GM18508 (cell line): ENCODE results near the gene PDK2.
"Not testable (repeated sequence)": the region's sequence is repeated elsewhere in the genome, so short reads cannot be mapped to it uniquely, and the experiment has no call there.

ENCODE experiments used
- ATAC-seq: cut with Tn5 transposase; IDR thresholded peaks from one replicate; pipeline ENCODE4 v1.9.1; 2021; ENCODE audit warnings: moderate number of reproducible peaks; ENCODE audit not compliant: insufficient read depth, unreplicated experiment

The PDK2 gene

DNA sequence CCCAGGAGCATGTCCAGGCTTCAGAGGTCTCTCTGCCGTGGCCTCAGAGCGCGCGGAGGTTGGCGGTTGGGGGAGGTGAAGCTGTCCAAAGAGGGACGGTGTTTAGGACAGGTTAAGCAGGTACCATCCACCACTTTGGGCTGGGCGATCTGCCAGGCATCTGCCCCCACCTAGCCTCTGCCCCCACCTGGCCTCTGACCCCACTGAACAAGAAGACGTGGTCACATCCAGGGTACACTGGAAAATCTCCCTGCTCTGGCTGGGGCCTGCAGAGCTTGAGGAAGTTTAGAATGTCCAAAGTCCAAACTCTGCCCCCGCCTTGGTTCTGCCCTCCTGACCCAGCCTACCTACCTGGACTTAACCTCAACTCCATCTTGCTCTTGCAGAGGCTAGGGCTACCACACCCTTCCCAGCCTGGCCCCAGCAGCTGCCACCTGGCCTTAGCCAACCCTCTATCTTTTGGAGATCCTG, 37.6 kb upstream of the PDK2 start:
- no peak for ATAC-seq

DNA sequence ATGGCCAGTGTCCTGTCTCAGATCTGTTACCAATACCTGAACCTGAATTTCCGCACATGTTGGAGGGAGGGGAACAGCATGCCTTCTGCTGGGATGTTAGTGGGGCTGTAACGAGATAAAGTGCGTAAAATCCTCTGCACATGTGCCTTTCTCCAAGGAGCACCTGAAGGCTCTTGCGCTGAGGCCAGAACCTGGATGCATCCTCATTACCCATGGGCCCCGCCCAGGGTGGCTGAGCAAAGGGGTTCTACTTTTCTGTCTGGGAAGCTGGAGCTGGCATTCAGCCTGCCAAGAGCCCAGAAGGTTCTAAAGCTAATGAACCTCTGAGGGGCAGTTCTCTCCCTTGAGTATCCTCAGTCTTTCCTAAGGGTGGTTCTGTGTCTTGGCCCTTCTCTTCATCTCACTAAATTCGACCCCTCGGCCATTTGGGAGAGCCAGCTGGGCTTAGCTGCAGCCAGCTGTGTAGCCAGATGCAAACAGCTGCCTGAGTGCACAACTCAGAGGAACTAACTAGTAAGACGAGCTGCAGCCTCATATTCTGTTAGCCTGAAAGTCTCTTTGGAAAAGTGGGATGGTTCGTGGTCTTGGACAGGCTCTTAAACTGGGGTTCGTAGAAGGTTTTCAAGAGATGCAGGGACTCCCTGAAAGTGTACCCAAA, 36.7 kb upstream of the PDK2 start:
- ATAC-seq = no peak

DNA sequence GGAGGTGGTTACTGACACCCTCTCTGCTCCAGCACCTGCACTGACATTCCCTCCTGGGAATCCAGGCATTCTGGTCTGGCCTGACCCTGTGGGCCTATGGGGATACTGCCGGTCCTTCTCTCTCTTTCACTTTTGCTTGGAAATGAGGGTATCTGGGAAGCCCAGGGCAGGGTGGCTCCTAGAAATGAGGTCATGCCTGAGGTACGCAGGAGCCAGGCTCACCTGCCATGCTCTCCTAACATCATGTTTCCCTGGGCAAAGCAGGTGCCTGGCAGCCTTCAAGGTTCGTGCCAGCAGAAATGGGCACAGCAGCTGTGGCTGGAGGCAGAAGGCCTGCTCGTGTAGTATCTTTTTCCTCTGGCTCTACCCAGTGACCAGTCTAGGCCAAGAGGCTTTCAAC, 35.9 kb upstream of the PDK2 start:
- no peak for ATAC-seq

DNA sequence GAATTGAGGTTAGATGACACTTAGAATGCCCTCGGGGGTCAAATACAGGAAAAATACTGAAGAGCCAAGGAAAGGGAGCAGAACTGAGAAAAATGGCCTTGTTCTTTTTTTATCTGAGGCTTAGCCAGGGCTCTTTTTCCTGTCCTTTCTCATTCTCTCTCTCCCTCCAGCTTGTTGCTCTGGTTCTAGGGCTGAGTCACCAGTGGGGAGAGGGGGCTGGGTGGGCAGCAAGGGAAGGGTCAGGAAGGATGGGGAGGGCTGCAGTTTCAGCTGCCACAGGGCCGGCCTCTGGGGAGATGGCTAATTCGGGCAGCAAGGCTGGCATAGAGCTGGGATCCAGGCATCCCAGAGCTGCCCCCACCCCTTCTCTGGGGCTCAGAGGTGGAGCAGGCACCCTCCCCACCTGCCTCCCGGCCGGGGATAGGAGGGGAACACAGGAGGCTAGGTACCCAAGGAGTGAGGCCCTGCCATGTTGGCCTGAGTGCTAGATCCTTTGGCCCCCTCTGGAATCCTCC, 35.3 kb upstream of the PDK2 start:
- no peak for ATAC-seq

DNA sequence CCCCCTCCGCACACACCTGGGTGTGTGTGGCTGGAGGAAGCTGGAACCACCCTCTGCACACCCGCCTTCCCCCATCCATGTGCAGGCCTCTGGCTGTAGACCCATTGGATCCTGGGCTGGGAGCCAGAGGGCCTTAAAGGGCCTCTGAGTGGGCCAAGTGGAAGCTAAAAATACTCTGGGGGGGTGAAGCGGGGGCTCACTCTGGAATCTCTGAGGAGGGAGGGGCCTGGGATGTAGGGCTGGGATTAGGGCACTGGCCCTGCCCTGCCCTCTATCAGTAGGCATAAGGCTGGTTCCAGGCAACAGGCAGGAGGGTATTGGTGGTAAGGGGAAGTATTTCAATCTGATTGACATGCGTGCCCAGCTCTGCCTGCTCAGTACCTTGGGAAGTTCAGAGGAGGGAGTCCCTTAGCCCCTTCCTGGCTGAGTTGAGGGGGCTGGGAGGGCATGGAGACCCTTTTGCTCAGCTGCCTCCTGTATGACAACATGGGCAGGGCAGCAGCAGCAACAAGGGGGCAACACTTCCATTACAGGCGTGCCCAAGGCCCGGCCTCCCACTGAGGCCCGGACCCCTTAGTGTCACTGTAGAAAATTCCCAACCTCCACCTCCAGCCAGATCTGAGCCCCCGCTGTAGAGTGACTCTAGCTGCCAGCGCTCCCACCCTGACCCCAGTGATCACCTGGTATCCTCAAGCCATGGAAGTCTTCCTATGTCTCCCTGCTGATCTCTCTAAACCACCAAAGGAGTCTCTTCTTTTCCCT, 34.0 kb upstream of the PDK2 start:
- no peak for ATAC-seq

DNA sequence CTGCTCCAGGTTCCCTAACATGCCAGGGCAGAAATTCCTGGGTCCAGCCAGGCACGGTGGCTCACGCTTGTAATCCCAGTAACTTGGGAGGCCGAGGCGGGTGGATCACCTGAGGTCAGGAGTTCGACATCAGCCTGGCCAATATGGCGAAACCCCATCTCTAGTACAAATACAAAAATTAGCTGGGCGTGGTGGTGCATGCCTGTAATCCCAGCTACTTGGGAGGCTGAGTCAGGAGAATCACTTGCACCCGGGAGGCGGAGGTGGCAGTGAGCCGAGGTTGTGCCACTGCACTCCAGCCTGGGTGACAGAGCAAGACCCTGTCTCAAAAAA, 33.5 kb upstream of the PDK2 start:
- not testable (repeated sequence) for ATAC-seq

DNA sequence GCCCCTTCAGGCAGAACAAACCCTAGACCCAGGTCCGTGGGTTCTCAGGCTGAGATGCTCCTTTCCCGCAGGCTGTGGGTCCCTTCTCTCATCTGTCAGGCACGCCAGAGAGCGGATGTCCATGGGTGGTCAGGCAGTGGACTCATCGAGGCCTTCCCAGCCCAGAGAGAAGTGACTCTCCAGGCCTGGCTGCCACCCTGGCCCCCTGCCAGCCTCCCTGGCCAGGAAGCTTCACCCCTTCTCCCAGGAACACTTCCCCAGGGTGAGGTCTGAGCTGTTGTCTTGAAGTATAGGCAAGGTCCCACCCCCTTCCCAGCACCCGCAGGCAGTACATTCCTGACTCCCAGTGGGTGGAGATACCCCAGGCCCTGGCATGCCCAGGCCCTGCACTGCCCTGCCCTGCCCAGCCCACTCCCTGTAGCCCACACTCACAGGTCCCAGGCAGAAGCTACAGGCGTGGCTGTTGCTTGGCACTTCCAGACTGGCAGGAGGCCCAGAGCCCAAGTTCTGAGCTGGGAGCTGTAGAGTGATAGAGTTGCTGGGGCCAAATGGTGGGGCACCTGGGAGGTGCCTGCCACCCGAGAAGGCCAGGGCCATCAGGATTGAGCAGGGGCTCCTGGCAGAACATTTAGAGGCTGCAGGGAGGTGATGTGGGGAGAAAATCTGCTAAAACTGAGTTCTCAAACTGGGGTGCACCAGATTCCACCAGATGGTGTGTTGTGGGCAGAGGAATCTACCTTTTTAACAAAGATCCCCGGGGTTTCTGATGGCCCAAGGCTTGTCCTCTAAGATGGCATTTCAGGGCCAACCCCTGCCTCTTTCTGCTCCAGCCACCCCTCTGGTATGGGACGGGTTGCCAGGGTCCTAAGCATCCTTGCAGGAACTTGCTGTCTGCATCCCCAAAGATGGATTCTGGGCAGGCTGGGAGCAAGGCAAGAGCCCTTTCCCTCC, 32.6 kb upstream of the PDK2 start:
- ATAC-seq = no peak

DNA sequence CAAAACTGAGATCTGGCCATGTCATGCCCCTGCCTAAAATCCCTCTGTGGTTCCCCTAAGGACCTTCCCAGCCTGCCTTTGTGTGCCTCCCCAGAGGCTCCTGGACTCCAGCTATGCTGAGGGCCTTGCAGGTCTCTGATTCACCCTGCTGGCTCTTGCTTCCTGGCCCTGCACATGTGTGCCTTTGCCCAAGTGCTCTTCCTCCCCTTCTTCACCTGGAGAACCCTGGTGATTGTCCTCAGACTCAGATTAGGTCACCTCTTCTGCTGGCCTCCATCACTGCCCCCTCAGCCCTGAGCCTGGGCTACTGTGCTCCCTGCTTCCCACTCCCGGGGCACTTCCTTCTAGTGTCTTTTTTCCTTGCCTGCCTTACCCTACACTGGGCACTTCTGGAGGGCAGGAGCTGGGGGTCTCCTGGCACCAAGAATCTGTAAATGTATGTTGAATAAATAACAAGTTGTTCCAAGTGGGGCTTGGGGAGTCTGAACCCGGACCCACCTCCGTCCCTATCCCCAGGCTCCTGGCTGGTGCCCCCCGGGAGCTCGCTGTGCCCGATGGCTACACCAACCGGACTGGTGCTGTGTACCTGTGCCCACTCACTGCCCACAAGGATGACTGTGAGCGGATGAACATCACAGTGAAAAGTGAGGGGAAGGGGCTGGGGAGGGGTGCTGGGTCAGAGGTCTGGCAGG, 31.4 kb upstream of the PDK2 start:
- no peak for ATAC-seq

DNA sequence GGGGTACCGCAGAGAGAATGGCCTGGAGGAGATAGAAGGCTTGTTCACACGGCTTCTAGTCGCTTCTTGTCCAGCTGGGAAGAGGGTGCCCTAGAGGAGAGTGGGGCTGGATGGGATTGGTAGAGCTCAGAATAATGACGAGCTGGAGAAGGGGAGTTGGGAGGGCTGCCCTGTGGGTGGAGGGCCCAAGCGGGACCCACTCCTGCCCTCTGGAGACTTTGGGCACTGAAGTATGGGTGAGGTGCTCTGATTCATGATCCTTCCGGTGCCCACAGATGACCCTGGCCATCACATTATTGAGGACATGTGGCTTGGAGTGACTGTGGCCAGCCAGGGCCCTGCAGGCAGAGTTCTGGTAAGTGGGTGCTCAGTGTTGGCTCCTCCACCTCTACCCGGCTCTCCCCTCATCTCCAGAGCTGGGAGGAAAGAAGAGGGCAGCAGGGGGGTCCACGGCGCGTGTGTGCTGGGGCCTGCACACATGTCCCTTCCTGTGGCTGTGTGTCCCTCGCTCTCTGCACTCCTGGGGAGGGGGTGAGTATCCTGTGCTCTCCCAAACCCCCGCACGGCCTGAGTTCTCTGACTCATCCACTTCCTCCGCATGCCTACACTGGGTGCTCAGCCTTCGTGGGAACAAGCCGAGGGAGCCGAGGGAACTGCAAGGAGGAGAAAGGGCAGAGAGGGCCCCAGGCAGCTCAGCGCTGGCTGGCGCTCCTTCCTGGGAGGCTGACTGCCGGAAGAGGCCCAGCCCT, 30.7 kb upstream of the PDK2 start:
- ATAC-seq = no peak

DNA sequence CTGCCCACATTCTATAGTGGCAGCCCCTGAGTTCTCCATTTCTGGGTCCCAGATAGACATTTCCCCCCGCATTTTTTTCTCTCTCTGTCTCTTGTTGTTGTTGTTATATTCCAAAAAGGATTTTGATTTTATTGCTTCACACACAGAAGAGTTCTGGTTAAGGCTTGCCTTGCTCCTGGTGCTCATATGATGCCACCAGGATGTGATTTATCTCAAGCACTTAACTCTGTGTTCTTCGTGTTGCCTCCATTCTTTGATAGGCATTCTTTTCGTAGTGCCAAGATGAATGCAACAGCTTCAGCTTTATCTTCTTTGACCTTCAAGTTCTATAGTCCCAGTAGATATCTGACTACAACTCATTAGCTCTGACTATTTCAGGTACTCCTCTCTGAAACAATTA, 30.1 kb upstream of the PDK2 start:
- no peak for ATAC-seq

DNA sequence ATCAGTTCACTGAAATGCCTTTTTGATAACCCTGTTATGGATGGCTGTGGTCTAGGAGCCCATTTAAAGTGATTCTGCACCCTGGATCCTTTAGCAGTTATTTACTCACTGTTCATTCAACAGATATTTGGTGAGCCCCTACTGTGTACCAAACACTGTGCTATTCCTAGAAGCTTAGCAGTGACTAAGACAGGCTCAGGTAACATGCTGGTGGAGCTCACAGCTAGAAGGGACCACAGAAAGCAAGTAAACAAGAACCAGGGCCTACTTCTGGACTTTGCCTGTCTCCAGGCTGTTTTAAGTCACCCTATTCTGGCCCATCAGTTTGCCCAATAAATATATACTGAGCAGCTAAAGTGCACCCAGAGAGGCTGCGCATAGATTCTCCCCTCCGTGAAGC, 28.2 kb upstream of the PDK2 start:
- no peak for ATAC-seq

DNA sequence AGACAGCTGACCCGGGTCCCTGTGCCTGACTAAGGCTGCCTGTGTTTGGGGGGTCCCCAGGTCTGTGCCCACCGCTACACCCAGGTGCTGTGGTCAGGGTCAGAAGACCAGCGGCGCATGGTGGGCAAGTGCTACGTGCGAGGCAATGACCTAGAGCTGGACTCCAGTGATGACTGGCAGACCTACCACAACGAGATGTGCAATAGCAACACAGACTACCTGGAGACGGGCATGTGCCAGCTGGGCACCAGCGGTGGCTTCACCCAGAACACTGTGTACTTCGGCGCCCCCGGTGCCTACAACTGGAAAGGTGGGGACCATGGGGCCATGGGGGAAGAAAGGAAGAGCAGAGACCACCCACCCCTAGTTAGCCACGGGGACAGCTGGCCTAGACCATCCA, 27.2 kb upstream of the PDK2 start:
- ATAC-seq = no peak

DNA sequence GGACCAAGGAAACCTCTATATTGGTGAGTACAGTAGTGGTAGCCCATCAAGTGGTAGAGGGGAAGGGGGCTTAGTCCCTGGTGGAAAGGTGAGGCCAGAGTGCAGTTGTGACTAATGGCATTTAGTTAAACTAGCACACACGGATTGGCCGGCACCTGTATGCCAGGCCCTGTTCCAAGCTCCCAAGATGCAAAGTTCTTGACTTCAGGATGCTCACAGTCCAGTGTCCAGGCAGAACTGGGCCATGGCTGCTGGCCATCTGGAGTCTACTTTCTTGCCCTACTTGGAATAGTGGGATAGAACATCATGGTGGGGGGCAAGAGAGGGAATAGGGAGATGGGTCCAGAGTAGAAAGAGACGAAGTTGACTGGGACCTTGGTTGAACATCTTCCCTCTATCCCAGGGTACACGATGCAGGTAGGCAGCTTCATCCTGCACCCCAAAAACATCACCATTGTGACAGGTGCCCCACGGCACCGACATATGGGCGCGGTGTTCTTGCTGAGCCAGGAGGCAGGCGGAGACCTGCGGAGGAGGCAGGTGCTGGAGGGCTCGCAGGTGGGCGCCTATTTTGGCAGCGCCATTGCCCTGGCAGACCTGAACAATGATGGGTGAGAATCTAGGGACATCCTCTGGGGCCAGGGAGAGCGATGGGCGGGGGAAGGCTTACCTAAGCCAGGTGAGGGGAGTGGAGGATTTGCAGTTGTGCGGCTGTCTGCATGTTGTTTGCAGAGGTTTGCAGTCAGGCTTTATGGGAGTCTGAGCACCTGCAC, 24.1 kb upstream of the PDK2 start:
- no peak for ATAC-seq

DNA sequence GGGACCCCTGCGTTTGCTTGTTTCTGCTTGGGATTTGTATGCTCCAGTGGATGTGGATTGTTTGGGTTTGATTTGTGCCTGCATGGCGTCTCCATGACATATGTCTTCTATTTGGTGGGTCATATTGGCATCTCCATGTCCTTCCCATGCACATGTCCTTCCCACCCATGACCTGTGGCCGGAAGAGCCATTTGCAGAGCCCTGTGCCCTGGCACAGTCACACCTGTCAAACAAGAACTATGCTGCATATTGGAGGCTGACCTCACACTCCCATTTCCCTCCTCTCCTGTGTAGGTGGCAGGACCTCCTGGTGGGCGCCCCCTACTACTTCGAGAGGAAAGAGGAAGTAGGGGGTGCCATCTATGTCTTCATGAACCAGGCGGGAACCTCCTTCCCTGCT, 23.5 kb upstream of the PDK2 start:
- ATAC-seq = no peak

DNA sequence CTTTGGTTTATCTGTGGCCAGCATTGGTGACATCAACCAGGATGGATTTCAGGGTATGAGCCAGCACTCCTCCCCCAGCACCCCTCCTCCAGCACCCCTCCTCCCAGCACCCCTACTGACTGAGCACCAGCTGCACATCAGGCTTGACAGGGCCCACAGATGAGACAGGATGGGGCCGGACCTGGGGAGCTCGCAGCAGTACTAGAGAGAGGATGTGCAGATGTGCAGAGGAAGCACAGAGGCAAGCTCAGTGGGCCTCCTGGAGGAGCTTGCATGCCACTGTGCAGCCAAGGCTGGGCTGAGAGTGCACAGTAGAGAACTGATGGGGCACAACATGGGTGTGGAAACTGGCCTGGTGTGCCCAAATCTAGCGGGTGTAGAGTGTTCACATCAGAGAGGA, 23.0 kb upstream of the PDK2 start:
- no peak for ATAC-seq

DNA sequence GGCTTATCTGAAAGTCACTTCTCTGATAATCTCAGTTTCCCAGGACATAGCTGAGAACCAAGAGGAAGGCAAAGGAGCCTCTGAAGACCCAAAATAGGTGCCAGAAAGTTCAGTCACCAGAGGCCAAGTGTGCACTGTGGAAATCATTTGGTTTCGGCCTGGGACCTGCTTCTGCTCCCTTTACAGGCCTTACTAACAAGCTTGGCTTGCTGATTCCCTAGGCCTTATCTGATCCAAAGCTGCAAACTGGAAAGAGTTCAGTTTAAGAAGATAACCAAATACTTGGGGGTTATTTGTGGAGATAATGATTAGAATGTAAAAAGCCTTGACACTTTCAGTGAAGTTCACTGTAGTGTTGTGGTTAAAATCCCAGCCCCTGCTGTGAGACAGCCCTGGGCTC, 22.2 kb upstream of the PDK2 start:
- ATAC-seq = no peak

DNA sequence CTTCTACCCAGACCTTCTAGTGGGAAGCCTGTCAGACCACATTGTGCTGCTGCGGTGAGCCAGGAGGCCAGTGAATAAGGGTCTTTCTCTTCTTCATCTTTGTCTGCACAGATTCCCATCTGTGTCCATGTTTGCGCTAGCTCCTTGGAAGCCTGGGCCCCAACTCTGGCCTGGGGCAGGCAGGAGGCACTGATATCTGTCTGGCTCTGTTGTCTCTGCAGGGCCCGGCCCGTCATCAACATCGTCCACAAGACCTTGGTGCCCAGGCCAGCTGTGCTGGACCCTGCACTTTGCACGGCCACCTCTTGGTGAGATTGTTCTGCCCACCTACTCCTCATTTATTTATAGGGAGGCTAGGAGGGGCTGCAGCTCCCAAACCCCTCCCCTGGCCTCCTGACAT, 20.9 kb upstream of the PDK2 start:
- ATAC-seq = no peak

DNA sequence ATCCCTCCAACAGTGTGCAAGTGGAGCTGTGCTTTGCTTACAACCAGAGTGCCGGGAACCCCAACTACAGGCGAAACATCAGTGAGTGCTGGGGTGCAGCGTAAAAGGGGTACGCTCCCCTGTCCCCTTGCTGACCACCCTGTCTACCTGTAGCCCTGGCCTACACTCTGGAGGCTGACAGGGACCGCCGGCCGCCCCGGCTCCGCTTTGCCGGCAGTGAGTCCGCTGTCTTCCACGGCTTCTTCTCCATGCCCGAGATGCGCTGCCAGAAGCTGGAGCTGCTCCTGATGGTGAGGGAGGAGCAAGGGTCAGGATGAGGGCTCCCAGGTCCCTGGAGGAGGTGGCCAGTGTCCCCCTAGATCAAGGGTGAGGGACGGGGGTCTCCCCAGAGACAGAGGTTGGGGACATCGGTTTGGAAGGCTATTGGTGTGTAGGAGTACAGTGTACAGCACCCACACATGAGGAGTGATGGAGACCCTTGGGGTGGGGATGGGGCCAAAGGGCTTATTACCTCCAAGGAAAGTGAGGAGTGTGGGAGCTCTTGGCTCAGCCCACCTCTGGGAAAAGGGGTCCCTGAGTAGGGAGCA, 19.6 kb upstream of the PDK2 start:
- no peak for ATAC-seq

DNA sequence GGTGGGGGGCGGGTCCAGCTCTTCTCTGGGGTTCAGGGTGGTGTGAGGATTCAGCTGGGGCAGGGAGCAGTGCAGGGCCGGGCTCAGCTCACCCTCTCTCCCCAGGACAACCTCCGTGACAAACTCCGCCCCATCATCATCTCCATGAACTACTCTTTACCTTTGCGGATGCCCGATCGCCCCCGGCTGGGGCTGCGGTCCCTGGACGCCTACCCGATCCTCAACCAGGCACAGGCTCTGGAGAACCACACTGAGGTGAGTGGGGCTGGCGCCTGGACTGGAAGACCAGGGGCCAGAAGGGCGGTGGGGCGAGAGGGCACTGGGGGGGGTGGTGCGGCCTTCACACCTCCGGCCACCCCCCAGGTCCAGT, 18.9 kb upstream of the PDK2 start:
- no peak for ATAC-seq
